H1 (cell line): ENCODE results near the gene CDC5L. TPM values are rescaled to one million over a fixed set of nuclear protein-coding genes. Genes with fewer than 3 reads are reported as not detected.

Experiments used
- CTCF ChIA-PET: fragments of 300-600 bp; sonication (Branson Sonifier 250); formaldehyde crosslinking; loops from one replicate; lab custom pipeline; 2021; ENCODE audit not compliant: partially characterized antibody; lab: Charles Lee
- POLR2A ChIA-PET: fragments of 300-600 bp; sonication (Branson Sonifier 250); formaldehyde crosslinking; loops from one replicate; lab custom pipeline; 2021; ENCODE audit warnings: inconsistent platforms; ENCODE audit not compliant: partially characterized antibody; lab: Charles Lee
- DNase-seq, 2 experiments: peaks; one replicate each; pipeline versions ENCODE4 v3.0.0 to v3.0.0-alpha.2; 2010 to 2022; ENCODE audit warnings: low spot score in 2 of 2, low read depth in 1 of 2, mixed read lengths in 1 of 2
- FAIRE-seq: peaks from 2 replicates; lab custom pipeline; 2011; peaks lifted over from hg19 to GRCh38; lab: Jason Lieb, UNC
- H2AFZ ChIP-seq: 2 replicates; pipeline ENCODE4 v1.8.1; 2012; ENCODE audit warnings: low read length, inconsistent platforms
- H2AK5ac ChIP-seq: 2 replicates; pipeline ENCODE4 v1.6.1; 2013; ENCODE audit warnings: low read depth, low read length
- H2BK120ac ChIP-seq: replicated peaks from 2 replicates; pipeline ENCODE3; 2013; ENCODE audit warnings: low read depth, low read length, inconsistent platforms
- H2BK12ac ChIP-seq: 2 replicates; pipeline ENCODE4 v1.6.1; 2013; ENCODE audit warnings: low read depth, low read length
- H2BK15ac ChIP-seq: 2 replicates; pipeline ENCODE4 v1.6.1; 2013; ENCODE audit warnings: low read length
- H2BK20ac ChIP-seq: 2 replicates; pipeline ENCODE4 v1.6.1; 2013; ENCODE audit warnings: low read length
- H2BK5ac ChIP-seq: 2 replicates; pipeline ENCODE4 v1.6.1; 2013; ENCODE audit warnings: low read depth, low read length
- H3K14ac ChIP-seq: 2 replicates; pipeline ENCODE4 v1.6.1; 2013; ENCODE audit warnings: inconsistent platforms; ENCODE audit not compliant: insufficient read length
- H3K18ac ChIP-seq: 2 replicates; pipeline ENCODE4 v1.6.1; 2013; ENCODE audit warnings: low read length; ENCODE audit errors: extremely low read depth
- H3K23ac ChIP-seq: 2 replicates; pipeline ENCODE4 v1.6.1; 2013; ENCODE audit warnings: inconsistent platforms; ENCODE audit not compliant: insufficient read length
- H3K23me2 ChIP-seq: 2 replicates; pipeline ENCODE4 v1.6.1; 2013; ENCODE audit warnings: low read depth, low read length
- H3K27ac ChIP-seq: 2 replicates; pipeline ENCODE4 v1.6.1; 2011; ENCODE audit warnings: low read depth, low read length, inconsistent platforms
- H3K27me3 ChIP-seq, 4 experiments: replicated peaks in 1 of 4; 1 replicate in 1 of 4; 2 replicates in 3 of 4; pipeline versions ENCODE4 v1.6.1 to v1.8.1; 2011 to 2013; ENCODE audit warnings: low read length in 3 of 4, mild to moderate bottlenecking in 3 of 4, inconsistent platforms in 2 of 4, mixed read lengths in 2 of 4, moderate library complexity in 1 of 4; ENCODE audit not compliant: control insufficient read depth in 3 of 4, insufficient read depth in 3 of 4; ENCODE audit errors: extremely low read depth in 1 of 4
- H3K36me3 ChIP-seq, 4 experiments: 2 replicates each; pipeline versions ENCODE4 v1.6.1 to v1.8.1; 2011 to 2013; ENCODE audit warnings: mild to moderate bottlenecking in 4 of 4, low read length in 3 of 4, moderate library complexity in 2 of 4, control low read depth in 1 of 4, inconsistent platforms in 1 of 4; ENCODE audit not compliant: insufficient read depth in 4 of 4, control insufficient read depth in 2 of 4
- H3K4ac ChIP-seq: replicated peaks from 2 replicates; pipeline ENCODE3; 2013; ENCODE audit warnings: low read length, low read depth, mixed read lengths, inconsistent platforms; ENCODE audit not compliant: insufficient read length
- H3K4me1 ChIP-seq, 4 experiments: replicated peaks in 1 of 4; 1 replicate in 1 of 4; 2 replicates in 3 of 4; pipeline versions ENCODE4 v1.6.1 to v1.8.1; 2011 to 2013; ENCODE audit warnings: low read length in 3 of 4, inconsistent platforms in 2 of 4, mixed read lengths in 1 of 4; ENCODE audit not compliant: insufficient read depth in 4 of 4, control insufficient read depth in 3 of 4
- H3K4me2 ChIP-seq, 2 experiments: 2 replicates each; pipeline versions ENCODE4 v1.6.1 to v1.8.1; 2011 to 2013; ENCODE audit warnings: low read depth in 2 of 2, low read length in 2 of 2, control low read depth in 1 of 2, inconsistent platforms in 1 of 2, mild to moderate bottlenecking in 1 of 2; ENCODE audit not compliant: insufficient read depth in 1 of 2
- H3K4me3 ChIP-seq, 4 experiments: fragments of 200-600, 300-600 bp in 1 of 4; sonication (generic), shearing (Covaris generic), sonication (Bioruptor Twin) in 1 of 4; 2 replicates each; pipeline versions ENCODE4 v1.5.1 to v1.8.1; 2011 to 2016; ENCODE audit warnings: low read length in 4 of 4, low read depth in 3 of 4, control low read depth in 2 of 4, inconsistent platforms in 2 of 4, mild to moderate bottlenecking in 2 of 4, mixed read lengths in 1 of 4, moderate library complexity in 1 of 4; ENCODE audit not compliant: insufficient read depth in 2 of 4; ENCODE audit errors: extremely low read depth in 1 of 4
- H3K56ac ChIP-seq: replicated peaks from 2 replicates; pipeline ENCODE3; 2013; ENCODE audit warnings: low read depth, mild to moderate bottlenecking, mixed read lengths, low read length, inconsistent platforms; ENCODE audit not compliant: insufficient read length
- H3K79me1 ChIP-seq: 2 replicates; pipeline ENCODE4 v1.6.1; 2013; ENCODE audit warnings: low read depth, low read length, control low read depth
- H3K79me2 ChIP-seq, 2 experiments: 2 replicates each; pipeline versions ENCODE4 v1.6.1 to v1.8.1; 2012 to 2013; ENCODE audit warnings: low read length in 2 of 2, mild to moderate bottlenecking in 2 of 2, inconsistent platforms in 1 of 2; ENCODE audit not compliant: insufficient read depth in 2 of 2, control insufficient read depth in 1 of 2
- H3K9ac ChIP-seq, 4 experiments: replicated peaks in 1 of 4; 1 replicate in 1 of 4; 2 replicates in 3 of 4; pipeline versions ENCODE4 v1.6.1 to v1.8.1; 2011 to 2013; ENCODE audit warnings: low read depth in 3 of 4, low read length in 3 of 4, control low read depth in 2 of 4, mild to moderate bottlenecking in 2 of 4, moderate library complexity in 2 of 4, inconsistent platforms in 1 of 4; ENCODE audit errors: extremely low read depth in 1 of 4
- H3K9me3 ChIP-seq, 2 experiments: 2 replicates each; pipeline versions ENCODE4 v1.6.1 to v1.8.1; 2012 to 2013; ENCODE audit warnings: mild to moderate bottlenecking in 2 of 2, moderate library complexity in 2 of 2, control low read depth in 1 of 2, inconsistent platforms in 1 of 2, low read depth in 1 of 2, low read length in 1 of 2, mixed read lengths in 1 of 2; ENCODE audit not compliant: insufficient read depth in 2 of 2
- H4K20me1 ChIP-seq, 2 experiments: replicated peaks in 1 of 2; 2 replicates each; pipeline versions ENCODE3 to v1.8.1; 2011 to 2013; ENCODE audit warnings: inconsistent platforms in 2 of 2, low read length in 2 of 2, mild to moderate bottlenecking in 1 of 2; ENCODE audit not compliant: insufficient read depth in 2 of 2, control insufficient read depth in 1 of 2
- H4K5ac ChIP-seq: 2 replicates; pipeline ENCODE4 v1.6.1; 2013; ENCODE audit warnings: low read length, low read depth, mixed read lengths, inconsistent platforms; ENCODE audit not compliant: insufficient read length
- H4K8ac ChIP-seq: 2 replicates; pipeline ENCODE4 v1.8.0; 2013; ENCODE audit warnings: mild to moderate bottlenecking, moderate library complexity, low read length, inconsistent platforms; ENCODE audit not compliant: insufficient read depth; ENCODE audit errors: extremely low read depth
- H4K91ac ChIP-seq: replicated peaks from 2 replicates; pipeline ENCODE3; 2013; ENCODE audit warnings: low read length, mixed read lengths, inconsistent platforms; ENCODE audit not compliant: insufficient read length
- BCL11A ChIP-seq, 2 experiments: IDR thresholded peaks; one replicate each; pipeline ENCODE4 v1.6.1; 2011; ENCODE audit warnings: low read depth in 2 of 2, low read length in 2 of 2, mild to moderate bottlenecking in 2 of 2
- CEBPB ChIP-seq: IDR thresholded peaks from 2 replicates; pipeline ENCODE4 v1.6.1; 2012; ENCODE audit warnings: low read depth, low read length
- EGR1 ChIP-seq: IDR thresholded peaks from 2 replicates; pipeline ENCODE4 v1.6.1; 2011; ENCODE audit warnings: low read depth, low read length, borderline replicate concordance
- FOSL1 ChIP-seq: IDR thresholded peaks from 2 replicates; pipeline ENCODE4 v1.6.1; 2011; ENCODE audit warnings: mild to moderate bottlenecking, low read depth, low read length, moderate library complexity; ENCODE audit not compliant: insufficient read depth
- MAFK ChIP-seq: IDR thresholded peaks from 2 replicates; pipeline ENCODE4 v1.6.1; 2012; ENCODE audit warnings: low read depth, mild to moderate bottlenecking, improper control_type of control experiment, low read length
- SP4 ChIP-seq: IDR thresholded peaks from 2 replicates; pipeline ENCODE4 v1.6.1; 2012; ENCODE audit warnings: low read length, inconsistent platforms
- TCF12 ChIP-seq: IDR thresholded peaks from 2 replicates; pipeline ENCODE4 v1.6.1; 2011; ENCODE audit warnings: low read depth, mild to moderate bottlenecking, low read length
- polyA plus RNA-seq, 7 experiments: library from polyadenylated mRNA; depleted of rRNA in 3 of 7; stranded (reverse) in 5 of 7; unstranded in 2 of 7; fragments of >200 nt in 5 of 7; fragments of 200-250 nt in 2 of 7; gene quantifications; 1 replicate in 5 of 7; 2 replicates in 1 of 7; 4 replicates in 1 of 7; pipeline versions ENCODE4 v1.2.1 to v1.2.3, GENCODE V29; 2011 to 2013; ENCODE audit warnings: missing spikeins in 2 of 7, mixed read lengths in 2 of 7
- total RNA-seq: library from RNA; stranded (reverse); fragmentation: NEBNext Ultra II Directional; extraction: Animal tissue kit (Norgen Biotek cat#: 25700); gene quantifications from 2 replicates; pipeline ENCODE4 v1.2.1, GENCODE V29; 2021

CDC5L gene
- total and polyA plus RNA-seq, 2 of the 8 experiments (the other 6 are each of a cell fraction or from before 2014, with no cell fraction given) = 8.4 to 32.8 TPM

GRCh38 chr6:44438827-44439226, 51.3 kb downstream of the CDC5L start:
- Histone ChIP-seq H3K79me1 (no peaks in the 10 kb centered on the region), H3K36me3 (peaks cover 0 to 2% (median 0%) of the 10 kb centered on the region in 4 experiments; a peak in 2 of 8 replicates), H3K23ac (no peak overlapping the region), H3K56ac (no peak overlapping the region), H3K23me2 (peaks cover 2% of the 10 kb centered on the region; the same call in 1 of the 2 replicates), H3K4me1 (no peaks in the 10 kb centered on the region), H3K79me2 (0 out of 4 replicates have a peak, but pooled peaks cover 0 to 12% of the 10 kb centered on the region in 2 experiments), H2AK5ac (no peak overlapping the region), H3K14ac (no peak overlapping the region), H2BK120ac (no peak overlapping the region), H3K4ac (no peak overlapping the region), H3K18ac (no peak overlapping the region), H2BK20ac (no peak overlapping the region), H3K27ac (no peak overlapping the region), H2AFZ (no peak overlapping the region), H2BK12ac (no peak overlapping the region), H3K27me3 (no peaks in the 10 kb centered on the region), H3K9ac (no peak overlapping the region), H4K91ac (no peak overlapping the region), H4K5ac (no peak overlapping the region), H2BK5ac (no peak overlapping the region), H3K9me3 (no peaks in the 10 kb centered on the region; a peak in 2 of 4 replicates), H3K4me2 (no peak overlapping the region), H2BK15ac (no peak overlapping the region), H4K8ac (no peak overlapping the region), H4K20me1 (no peaks in the 10 kb centered on the region), H3K4me3 (no peak overlapping the region)
- FAIRE-seq (no peak), DNase-seq (no peak)
- TF ChIP-seq BCL11A (IDR thresholded peaks at IDR 0.05; ENCODE audit: low read depth in 2 of 2, low read length in 2 of 2) (no peak), SP4 (no peak), EGR1 (no peak), CEBPB (no peak), FOSL1 (no peak), TCF12 (no peak), MAFK (no peak)
- ChIA-PET CTCF (interaction anchor here (1.7 kb wide), 1 partner anchor 19 kb away, joined by 5 read pairs; no protein-coding TSS in a partner anchor), POLR2A (no interaction called here)
